VCaP (cell line): ENCODE data around the gene EPB41L4B.

Experiments used
- H3K27ac ChIP-seq: fragments of 450-650 bp; 2 replicates; pipeline ENCODE4 v1.5.1; 2017
- CTCF ChIP-seq: fragments of 450-650 bp; conservative IDR thresholded peaks from 2 replicates; pipeline ENCODE4 v1.5.1; 2017; ENCODE audit warnings: mild to moderate bottlenecking, moderate library complexity

Gene EPB41L4B

DNA sequence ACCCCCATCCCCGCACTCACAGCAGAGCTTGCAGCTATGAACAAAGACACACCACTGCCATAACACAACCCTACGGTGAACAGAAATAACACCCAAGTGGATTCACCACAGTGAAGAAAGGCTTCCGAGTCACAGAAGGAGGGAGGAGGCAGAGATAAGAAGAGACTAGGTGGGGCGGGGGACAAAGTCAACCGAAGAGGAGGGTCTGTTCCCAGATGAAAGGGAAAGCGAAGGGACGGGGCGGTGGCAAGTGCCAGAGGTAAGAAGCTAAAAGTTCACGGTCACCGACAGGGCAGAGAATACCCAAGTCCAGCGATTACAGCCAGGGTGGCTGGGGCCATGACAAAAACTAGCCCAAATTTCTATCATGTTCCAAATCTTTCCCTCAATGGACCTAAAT, 21.0 kb downstream of the EPB41L4B start:
- no peak for TF ChIP-seq CTCF
- H3K27ac ChIP-seq, result peak overlapping the region; percentile 88

DNA sequence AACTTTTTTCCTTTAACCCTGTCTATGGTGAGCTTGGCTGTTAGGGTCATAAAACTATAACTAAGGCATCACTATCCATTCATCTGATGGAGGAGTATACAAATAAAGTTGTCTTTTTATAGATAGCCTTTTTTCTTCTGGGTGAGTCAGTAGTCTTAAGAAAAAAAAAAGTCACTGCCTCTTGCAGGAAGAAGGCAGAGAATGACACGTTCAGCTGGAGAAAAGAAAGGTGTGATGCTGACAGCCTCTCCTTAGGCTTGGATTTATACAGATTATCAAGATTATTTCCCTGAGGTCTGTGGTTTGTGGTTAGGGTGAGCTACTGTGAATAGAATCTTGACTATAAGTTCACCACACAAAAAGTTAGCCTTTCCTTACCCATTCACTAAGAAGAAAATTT, 23.0 kb downstream of the EPB41L4B start:
- H3K27ac ChIP-seq, result peak overlapping the region; percentile 88; the same call in 1 of the 2 replicates
- TF ChIP-seq CTCF, result no peak

GRCh38 chr9:109295221-109296130, 25.4 kb downstream of the EPB41L4B start:
- no peak for TF ChIP-seq CTCF
- H3K27ac ChIP-seq, result no peak overlapping the region

- TF ChIP-seq CTCF, result no peak
- peak overlapping the region; percentile 49 for H3K27ac ChIP-seq
Observed at GRCh38 chr9:109290385-109290784, 30.5 kb downstream of the EPB41L4B start.

DNA sequence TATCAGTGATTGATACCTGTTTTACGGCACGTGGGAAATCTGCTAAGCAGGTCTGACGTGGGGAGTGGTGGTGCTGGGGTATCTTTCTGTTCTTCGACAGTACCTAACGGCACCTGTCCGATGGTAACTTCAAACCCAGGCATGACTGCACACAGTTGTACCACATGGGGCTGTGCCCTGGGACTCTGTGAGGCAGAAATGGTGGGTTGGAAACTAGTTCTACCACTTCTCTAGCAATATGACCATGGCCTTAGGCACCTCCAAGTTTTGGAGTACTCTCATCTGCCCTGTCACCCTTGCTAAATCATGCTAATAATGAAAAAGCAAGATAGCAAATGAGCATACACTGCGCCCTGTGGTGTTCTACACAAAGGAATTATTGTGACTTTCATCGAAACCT, 30.9 kb downstream of the EPB41L4B start:
- TF ChIP-seq CTCF, result no peak
- peak overlapping the region; percentile 49 for H3K27ac ChIP-seq

DNA sequence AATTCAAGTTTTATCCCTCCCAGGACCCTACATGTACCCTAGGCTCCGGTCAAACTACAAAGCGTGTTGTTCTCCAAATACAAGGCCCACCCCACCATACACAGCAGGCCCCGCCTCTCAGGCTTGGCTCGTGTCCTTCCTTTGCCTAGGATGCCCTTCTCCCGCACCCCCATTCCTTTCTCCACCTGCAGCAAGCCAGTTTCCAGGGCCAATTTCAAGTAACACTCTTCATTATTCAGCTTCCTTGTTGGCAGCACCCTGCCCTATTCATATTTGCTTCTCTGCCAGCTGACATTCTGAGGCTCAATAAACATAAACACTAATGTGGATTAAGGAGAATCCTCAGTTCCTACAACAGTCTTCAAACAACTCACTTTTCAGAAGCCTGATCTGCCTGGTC, 31.7 kb downstream of the EPB41L4B start:
- H3K27ac ChIP-seq, result peak overlapping the region; percentile 49
- TF ChIP-seq CTCF, result no peak

DNA sequence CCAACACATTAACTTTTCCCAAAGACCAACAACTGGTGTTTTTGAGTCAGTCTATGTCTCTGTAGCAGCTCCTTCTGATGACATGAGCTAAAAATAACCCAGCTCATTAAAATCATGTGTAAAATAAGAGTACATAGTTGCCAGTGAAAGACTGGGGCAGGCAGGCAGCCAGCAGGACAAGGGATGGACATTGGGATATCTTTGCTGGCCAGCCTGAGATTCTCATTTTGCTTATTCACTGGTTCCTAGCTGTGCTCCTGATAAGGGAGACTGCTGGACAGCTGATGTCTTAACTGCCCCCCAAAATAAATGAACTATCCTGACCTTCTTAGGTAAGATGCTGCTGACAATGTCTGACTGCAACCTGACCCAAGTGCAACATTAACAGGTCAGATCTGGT, 33.9 kb downstream of the EPB41L4B start:
- peak overlapping the region; percentile 41 for H3K27ac ChIP-seq

More for the DNA sequence above, 33.9 kb downstream of the EPB41L4B start:
- no peak for TF ChIP-seq CTCF
